Activated T-cell treated with anti-CD3 and anti-CD28 coated beads for 48 hours (primary cell): ENCODE data around the gene TOMM22.
"Not testable (repeated sequence)": the region's sequence is repeated elsewhere in the genome, so short reads cannot be mapped to it uniquely, and the experiment has no call there.

Experiments used
- DNase-seq: peaks from one replicate; pipeline ENCODE4 v3.0.0-alpha.2; 2020; ENCODE audit warnings: low read depth

TOMM22 gene

GRCh38 chr22:38681582-38682335, at the start of gene TOMM22:
Gene TOMM22 (plus strand): TSS chr22:38681957. CDS start chr22:38681979, 22 bp downstream.
- DNase-seq = peak; percentile 85

GRCh38 chr22:38632528-38632927, 49.2 kb upstream of the TOMM22 start:
- no peak for DNase-seq

GRCh38 chr22:38638216-38638615, 43.5 kb upstream of the TOMM22 start:
- DNase-seq = no peak

- no peak for DNase-seq
Measured at GRCh38 chr22:38638728-38639127, 43.0 kb upstream of the TOMM22 start.

GRCh38 chr22:38641476-38642040, 40.2 kb upstream of the TOMM22 start:
- no peak for DNase-seq

GRCh38 chr22:38644245-38644644, 37.5 kb upstream of the TOMM22 start:
- not testable (repeated sequence) for DNase-seq

GRCh38 chr22:38645430-38645829, 36.3 kb upstream of the TOMM22 start:
- DNase-seq = no peak

GRCh38 chr22:38649841-38650522, 31.8 kb upstream of the TOMM22 start:
- DNase-seq = no peak

- DNase-seq = no peak
Measured at GRCh38 chr22:38652859-38653258, 28.9 kb upstream of the TOMM22 start.

- no peak for DNase-seq
Measured at GRCh38 chr22:38653741-38654140, 28.0 kb upstream of the TOMM22 start.

- no peak for DNase-seq
Measured at GRCh38 chr22:38655519-38656255, 26.1 kb upstream of the TOMM22 start.

GRCh38 chr22:38656256-38657044, 25.3 kb upstream of the TOMM22 start, which contains the start of the genes CBY1 and FAM227A:
Gene CBY1 (plus strand): TSS chr22:38656638. CDS start chr22:38668055, 11,417 bp downstream.
Gene FAM227A (minus strand): TSS chr22:38656392. CDS start chr22:38650168, 6,224 bp downstream.
- DNase-seq = peak; percentile 80

- peak; percentile 34 for DNase-seq
Measured at GRCh38 chr22:38657045-38657909, 24.5 kb upstream of the TOMM22 start.

GRCh38 chr22:38674888-38675287, 6.9 kb upstream of the TOMM22 start:
- DNase-seq = no peak

- DNase-seq = no peak
Measured at GRCh38 chr22:38675833-38676232, 5.9 kb upstream of the TOMM22 start.

- no peak for DNase-seq
Measured at GRCh38 chr22:38684895-38685294, 3.1 kb downstream of the TOMM22 start.

- DNase-seq = no peak
Measured at GRCh38 chr22:38685761-38686160, 4.0 kb downstream of the TOMM22 start.

GRCh38 chr22:38689651-38690050, 7.9 kb downstream of the TOMM22 start:
- no peak for DNase-seq

GRCh38 chr22:38694049-38694448, 12.3 kb downstream of the TOMM22 start:
- no peak for DNase-seq

- DNase-seq = no peak
Measured at GRCh38 chr22:38694940-38695339, 13.2 kb downstream of the TOMM22 start.
